Epithelial cell of esophagus (primary cell): Measurements from ENCODE around the gene PIGR.

Experiments
- DNase-seq: peaks from one replicate; pipeline ENCODE4 v3.0.0; 2010; ENCODE audit warnings: low read depth
- H3K4me3 ChIP-seq: 2 replicates; pipeline ENCODE4 v1.5.1; 2011; ENCODE audit warnings: mild to moderate bottlenecking, low read length, control low read depth
- CTCF ChIP-seq: IDR thresholded peaks from 2 replicates; pipeline ENCODE4 v1.5.1; 2011; ENCODE audit warnings: low read depth, mild to moderate bottlenecking, low read length, control low read depth, inconsistent platforms; ENCODE audit not compliant: insufficient read depth; ENCODE audit errors: missing control alignments

PIGR gene

GRCh38 chr1:206945779-206946178 lies 487 bp downstream of the PIGR start:
- no peak overlapping the region for H3K4me3 ChIP-seq
- no peak for TF ChIP-seq CTCF
- DNase-seq: no peak

GRCh38 chr1:206944703-206945102 lies 1.6 kb downstream of the PIGR start:
- TF ChIP-seq CTCF: no peak
- DNase-seq: no peak
- no peak overlapping the region for H3K4me3 ChIP-seq

- no peak for DNase-seq
- no peak overlapping the region for H3K4me3 ChIP-seq
- no peak for TF ChIP-seq CTCF
Observed at GRCh38 chr1:206941766-206942418, 4.4 kb downstream of the PIGR start.

- H3K4me3 ChIP-seq: no peak overlapping the region
- no peak for TF ChIP-seq CTCF
- no peak for DNase-seq
Observed at GRCh38 chr1:206940588-206940936, 5.7 kb downstream of the PIGR start.

GRCh38 chr1:206939841-206940587 lies 6.3 kb downstream of the PIGR start:
- no peak overlapping the region for H3K4me3 ChIP-seq
- no peak for TF ChIP-seq CTCF
- peak; percentile 73 for DNase-seq

GRCh38 chr1:206939131-206939530 lies 7.1 kb downstream of the PIGR start:
- no peak for TF ChIP-seq CTCF
- DNase-seq: no peak
- H3K4me3 ChIP-seq: no peak overlapping the region

- H3K4me3 ChIP-seq: no peak overlapping the region
- no peak for TF ChIP-seq CTCF
- DNase-seq: no peak
Observed at GRCh38 chr1:206937425-206937824, 8.8 kb downstream of the PIGR start.
